ENCODE measurements around the gene TTC7B.

GRCh38 chr14:90692826-90693225, 123.4 kb downstream of the TTC7B start:
- TF ChIP-seq CTCF (IDR thresholded peaks at IDR 0.05; ENCODE audit: extremely low read depth in 1 of 2, insufficient read depth in 1 of 2, low read depth in 1 of 2, low read length in 2 of 2) (no peak), GATA2 (IDR thresholded peaks at IDR 0.05; ENCODE audit: insufficient read depth, insufficient read length, low read depth, low read length) (no peak), POLR2A (IDR thresholded peaks at IDR 0.05; ENCODE audit: low read depth, low read length) (no peak), POLR2AphosphoS5 (IDR thresholded peaks at IDR 0.05; ENCODE audit: insufficient read depth, low read depth, low read length) (no peak), EZH2 (IDR thresholded peaks at IDR 0.05; ENCODE audit: borderline replicate concordance, low read depth, low read length, severe bottlenecking) (no peak), MAX (IDR thresholded peaks at IDR 0.05; ENCODE audit: insufficient read depth, insufficient read length) (no peak)

Data from endothelial cell of umbilical vein (primary cell).